ENCODE measurements around the gene CD1D.
A peak's percentile ranks its signal among the peaks of the same experiment; 100 is the strongest.
"Not testable (repeated sequence)": the region's sequence is repeated elsewhere in the genome, so short reads cannot be mapped to it uniquely, and the experiment has no call there.

The CD1D gene

GRCh38 chr1:158176399-158176798 is 4.3 kb upstream of the CD1D start:
- no peak for DNase-seq (ENCODE audit: low spot score)

GRCh38 chr1:158176849-158177699 is 3.6 kb upstream of the CD1D start:
- DNase-seq (ENCODE audit: low spot score) = not testable (repeated sequence)

- peak; percentile 85 for DNase-seq (ENCODE audit: low spot score)
These were observed 2.8 kb upstream of the CD1D start for GRCh38 chr1:158177700-158178450.

- no peak for DNase-seq (ENCODE audit: low spot score)
These were observed 1.2 kb upstream of the CD1D start for GRCh38 chr1:158179301-158180041.

GRCh38 chr1:158181577-158181922 is 855 bp downstream of the CD1D start:
- DNase-seq (ENCODE audit: low spot score) = no peak

GRCh38 chr1:158185770-158186169 is 5.1 kb downstream of the CD1D start:
- no peak for DNase-seq (ENCODE audit: low spot score)

- DNase-seq (ENCODE audit: low spot score) = no peak
These were observed 5.5 kb downstream of the CD1D start for GRCh38 chr1:158186180-158186579.

GRCh38 chr1:158188611-158189010 is 7.9 kb downstream of the CD1D start:
- DNase-seq (ENCODE audit: low spot score) = no peak

- DNase-seq (ENCODE audit: low spot score) = no peak
These were observed 8.9 kb downstream of the CD1D start for GRCh38 chr1:158189624-158190023.

- no peak for DNase-seq (ENCODE audit: low spot score)
These were observed 10.6 kb downstream of the CD1D start for GRCh38 chr1:158191299-158191698.

- no peak for DNase-seq (ENCODE audit: low spot score)
These were observed 15.8 kb downstream of the CD1D start for GRCh38 chr1:158196461-158196860.

GRCh38 chr1:158199849-158200248 is 19.2 kb downstream of the CD1D start:
- no peak for DNase-seq (ENCODE audit: low spot score)

- no peak for DNase-seq (ENCODE audit: low spot score)
These were observed 19.8 kb downstream of the CD1D start for GRCh38 chr1:158200527-158200926.

GRCh38 chr1:158203693-158204457 is 23.2 kb downstream of the CD1D start:
- peak; percentile 42 for DNase-seq (ENCODE audit: low spot score)

GRCh38 chr1:158204458-158204827 is 23.7 kb downstream of the CD1D start:
- DNase-seq (ENCODE audit: low spot score) = no peak

GRCh38 chr1:158208586-158209116 is 28.0 kb downstream of the CD1D start:
- no peak for DNase-seq (ENCODE audit: low spot score)

- DNase-seq (ENCODE audit: low spot score) = no peak
These were observed 31.6 kb downstream of the CD1D start for GRCh38 chr1:158212320-158212719.

- DNase-seq (ENCODE audit: low spot score) = not testable (repeated sequence)
These were observed 42.8 kb downstream of the CD1D start for GRCh38 chr1:158223445-158223844.

GRCh38 chr1:158227904-158228623 is 47.4 kb downstream of the CD1D start:
- DNase-seq (ENCODE audit: low spot score) = no peak
